Panc1 (cell line): ENCODE data around the gene BRF1.

Experiments
- POLR2AphosphoS5 ChIP-seq: IDR thresholded peaks from 2 replicates; pipeline ENCODE4 v1.6.1; 2012; ENCODE audit warnings: mild to moderate bottlenecking, low read depth, low read length, moderate library complexity
- REST ChIP-seq, 2 experiments: IDR thresholded peaks; 2 replicates each; pipeline ENCODE4 v1.6.1; 2011 to 2012; ENCODE audit warnings: low read depth in 2 of 2, control low read depth in 1 of 2, low read length in 1 of 2, mild to moderate bottlenecking in 1 of 2, moderate library complexity in 1 of 2; ENCODE audit not compliant: insufficient read depth in 1 of 2
- TF ChIP-seq, protein P1 (sequence below): fragments of 450-650 bp; IDR thresholded peaks from 2 replicates; pipeline ENCODE4 v1.5.1; 2017; ENCODE audit warnings: mild to moderate bottlenecking

- TF ChIP-seq, protein P1, sequence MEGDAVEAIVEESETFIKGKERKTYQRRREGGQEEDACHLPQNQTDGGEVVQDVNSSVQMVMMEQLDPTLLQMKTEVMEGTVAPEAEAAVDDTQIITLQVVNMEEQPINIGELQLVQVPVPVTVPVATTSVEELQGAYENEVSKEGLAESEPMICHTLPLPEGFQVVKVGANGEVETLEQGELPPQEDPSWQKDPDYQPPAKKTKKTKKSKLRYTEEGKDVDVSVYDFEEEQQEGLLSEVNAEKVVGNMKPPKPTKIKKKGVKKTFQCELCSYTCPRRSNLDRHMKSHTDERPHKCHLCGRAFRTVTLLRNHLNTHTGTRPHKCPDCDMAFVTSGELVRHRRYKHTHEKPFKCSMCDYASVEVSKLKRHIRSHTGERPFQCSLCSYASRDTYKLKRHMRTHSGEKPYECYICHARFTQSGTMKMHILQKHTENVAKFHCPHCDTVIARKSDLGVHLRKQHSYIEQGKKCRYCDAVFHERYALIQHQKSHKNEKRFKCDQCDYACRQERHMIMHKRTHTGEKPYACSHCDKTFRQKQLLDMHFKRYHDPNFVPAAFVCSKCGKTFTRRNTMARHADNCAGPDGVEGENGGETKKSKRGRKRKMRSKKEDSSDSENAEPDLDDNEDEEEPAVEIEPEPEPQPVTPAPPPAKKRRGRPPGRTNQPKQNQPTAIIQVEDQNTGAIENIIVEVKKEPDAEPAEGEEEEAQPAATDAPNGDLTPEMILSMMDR = no peak
- TF ChIP-seq POLR2AphosphoS5 = no peak
- TF ChIP-seq REST (IDR thresholded peaks at IDR 0.05; ENCODE audit: insufficient read depth in 1 of 2, low read depth in 2 of 2, low read length in 1 of 2) = no peak
These were observed 28.8 kb upstream of the BRF1 start for GRCh38 chr14:105329411-105330150.
